H1 (cell line): ENCODE data around the gene BCL2L13.

Experiments used
- ASH2L ChIP-seq: fragments of 200-600, 300-600 bp; sonication (generic); IDR thresholded peaks from one replicate; pipeline ENCODE4 v1.7.1; 2017; ENCODE audit warnings: low read length
- CEBPB ChIP-seq: IDR thresholded peaks from 2 replicates; pipeline ENCODE4 v1.6.1; 2012; ENCODE audit warnings: low read depth, low read length
- CTCF ChIP-seq, 3 experiments: IDR thresholded peaks; 1 replicate in 2 of 3; 2 replicates in 1 of 3; pipeline versions ENCODE4 v1.5.1 to v1.6.1; 2011; ENCODE audit warnings: low read length in 3 of 3, mild to moderate bottlenecking in 3 of 3, inconsistent platforms in 2 of 3, low read depth in 1 of 3, moderate library complexity in 1 of 3; ENCODE audit not compliant: insufficient read depth in 1 of 3; ENCODE audit errors: control extremely low read depth in 1 of 3
- EZH2 ChIP-seq: fragments of 200-600 bp; sonication (generic); IDR thresholded peaks from 2 replicates; pipeline ENCODE4 v1.7.1; 2012; ENCODE audit warnings: low read depth, mild to moderate bottlenecking, moderate library complexity, low read length, inconsistent platforms; ENCODE audit not compliant: severe bottlenecking
- FOSL1 ChIP-seq: IDR thresholded peaks from 2 replicates; pipeline ENCODE4 v1.6.1; 2011; ENCODE audit warnings: mild to moderate bottlenecking, low read depth, low read length, moderate library complexity; ENCODE audit not compliant: insufficient read depth
- JUND ChIP-seq: IDR thresholded peaks from 2 replicates; pipeline ENCODE4 v1.6.1; 2011; ENCODE audit warnings: mild to moderate bottlenecking, improper control_type of control experiment, low read length
- MAX ChIP-seq: IDR thresholded peaks from 2 replicates; pipeline ENCODE4 v1.6.1; 2012; ENCODE audit warnings: inconsistent platforms
- POLR2AphosphoS5 ChIP-seq: IDR thresholded peaks from 2 replicates; pipeline ENCODE4 v1.6.1; 2011; ENCODE audit warnings: low read depth, low read length
- RBBP5 ChIP-seq: IDR thresholded peaks from 2 replicates; pipeline ENCODE4 v1.7.1; 2012; ENCODE audit warnings: low read depth, mild to moderate bottlenecking, inconsistent platforms, low read length, moderate library complexity, borderline replicate concordance
- TBP ChIP-seq: IDR thresholded peaks from 2 replicates; pipeline ENCODE4 v1.6.1; 2011; ENCODE audit warnings: low read depth, low read length, improper control_type of control experiment

- TF ChIP-seq TBP (no peak), RBBP5 (no peak), CTCF (IDR thresholded peaks at IDR 0.05; ENCODE audit: control extremely low read depth in 1 of 3, insufficient read depth in 1 of 3, low read depth in 1 of 3, low read length in 3 of 3) (no peak), EZH2 (no peak), FOSL1 (no peak), JUND (no peak), POLR2AphosphoS5 (no peak), ASH2L (no peak), MAX (no peak), CEBPB (no peak)
Measured at GRCh38 chr22:17770180-17771077, 131.9 kb downstream of the BCL2L13 start.
